GM12873 (cell line): Measurements from ENCODE around the gene MGA.

Experiments
- TF ChIP-seq, protein P1 (sequence below): IDR thresholded peaks from 2 replicates; pipeline ENCODE4 v1.5.1; 2012; ENCODE audit warnings: low read depth, mild to moderate bottlenecking, moderate library complexity, low read length, control low read depth; ENCODE audit not compliant: insufficient read depth; ENCODE audit errors: missing control alignments

MGA gene

DNA sequence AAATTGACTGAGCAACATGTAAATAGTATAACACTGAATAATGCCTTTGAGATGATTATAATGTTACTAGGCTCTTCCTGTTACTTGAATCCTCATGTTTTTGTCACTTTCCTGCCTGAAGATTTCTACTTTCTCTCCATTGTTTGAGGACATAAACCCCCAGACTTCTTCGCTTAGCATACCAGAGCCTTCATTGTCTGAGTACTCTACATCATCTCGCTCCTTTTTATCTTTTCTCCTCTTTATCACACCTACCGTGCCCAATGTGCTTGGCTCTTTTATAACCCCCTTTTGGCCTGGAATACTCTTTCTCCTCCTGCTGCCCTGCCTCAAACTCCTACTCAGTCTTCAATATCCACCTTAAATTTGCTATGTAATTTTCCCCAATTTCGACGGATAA, 30.3 kb upstream of the MGA start:
- TF ChIP-seq, protein P1, sequence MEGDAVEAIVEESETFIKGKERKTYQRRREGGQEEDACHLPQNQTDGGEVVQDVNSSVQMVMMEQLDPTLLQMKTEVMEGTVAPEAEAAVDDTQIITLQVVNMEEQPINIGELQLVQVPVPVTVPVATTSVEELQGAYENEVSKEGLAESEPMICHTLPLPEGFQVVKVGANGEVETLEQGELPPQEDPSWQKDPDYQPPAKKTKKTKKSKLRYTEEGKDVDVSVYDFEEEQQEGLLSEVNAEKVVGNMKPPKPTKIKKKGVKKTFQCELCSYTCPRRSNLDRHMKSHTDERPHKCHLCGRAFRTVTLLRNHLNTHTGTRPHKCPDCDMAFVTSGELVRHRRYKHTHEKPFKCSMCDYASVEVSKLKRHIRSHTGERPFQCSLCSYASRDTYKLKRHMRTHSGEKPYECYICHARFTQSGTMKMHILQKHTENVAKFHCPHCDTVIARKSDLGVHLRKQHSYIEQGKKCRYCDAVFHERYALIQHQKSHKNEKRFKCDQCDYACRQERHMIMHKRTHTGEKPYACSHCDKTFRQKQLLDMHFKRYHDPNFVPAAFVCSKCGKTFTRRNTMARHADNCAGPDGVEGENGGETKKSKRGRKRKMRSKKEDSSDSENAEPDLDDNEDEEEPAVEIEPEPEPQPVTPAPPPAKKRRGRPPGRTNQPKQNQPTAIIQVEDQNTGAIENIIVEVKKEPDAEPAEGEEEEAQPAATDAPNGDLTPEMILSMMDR: no peak

DNA sequence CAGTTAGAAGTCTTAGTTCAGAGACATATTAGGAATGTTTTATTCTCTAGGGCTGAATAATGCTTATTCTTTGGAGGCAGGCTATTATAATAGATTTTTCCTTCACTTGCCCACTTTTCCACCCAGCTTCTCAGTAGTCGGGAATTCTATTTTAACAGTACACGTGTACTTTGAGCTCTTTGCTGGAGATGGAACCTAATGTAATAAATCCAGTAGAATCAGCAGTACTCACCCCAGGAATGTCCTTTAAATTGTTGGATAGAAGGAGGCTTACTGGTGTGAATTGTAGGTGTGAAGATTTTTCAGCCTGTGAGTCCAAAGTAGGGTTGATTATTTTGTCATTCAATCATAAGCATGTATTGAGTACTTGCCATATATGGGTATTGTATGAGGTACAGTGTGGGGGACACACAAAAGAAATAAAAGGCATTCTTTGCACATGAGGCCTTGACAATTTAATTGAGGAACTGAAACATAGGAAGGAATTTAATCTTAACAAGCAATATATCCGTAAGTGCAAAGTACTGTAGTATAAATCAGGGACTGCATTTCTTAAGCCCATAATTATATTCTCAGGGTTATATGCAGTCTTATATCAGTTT, 29.5 kb upstream of the MGA start:
- TF ChIP-seq, protein P1: no peak

DNA sequence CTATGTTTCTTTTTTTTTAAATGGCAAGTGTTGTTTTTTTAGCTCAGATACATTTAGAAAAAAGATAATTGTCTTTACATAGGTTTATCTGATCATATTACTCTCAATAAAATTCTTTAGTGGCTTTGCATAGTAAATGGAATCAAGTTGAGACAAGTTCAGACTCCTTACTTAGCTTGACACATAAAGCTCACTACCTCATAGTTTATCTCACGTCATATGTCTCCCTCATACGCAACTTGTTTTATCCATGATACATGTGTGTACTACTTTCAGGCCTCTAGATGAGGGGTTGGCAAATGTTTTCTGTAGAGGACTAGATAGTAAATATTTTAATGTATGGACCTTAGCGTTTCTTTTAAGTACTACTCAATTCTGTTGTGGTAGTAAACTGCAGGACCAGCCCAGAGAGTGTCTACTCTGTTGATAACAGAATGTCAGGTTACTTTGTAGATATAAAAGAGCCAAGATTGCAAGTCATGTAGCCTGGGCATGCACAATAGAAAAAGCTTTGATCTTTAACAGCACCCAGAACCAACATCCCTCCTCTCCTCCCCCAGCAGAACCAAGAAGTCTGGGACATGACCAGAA, 28.2 kb upstream of the MGA start:
- TF ChIP-seq, protein P1: no peak

DNA sequence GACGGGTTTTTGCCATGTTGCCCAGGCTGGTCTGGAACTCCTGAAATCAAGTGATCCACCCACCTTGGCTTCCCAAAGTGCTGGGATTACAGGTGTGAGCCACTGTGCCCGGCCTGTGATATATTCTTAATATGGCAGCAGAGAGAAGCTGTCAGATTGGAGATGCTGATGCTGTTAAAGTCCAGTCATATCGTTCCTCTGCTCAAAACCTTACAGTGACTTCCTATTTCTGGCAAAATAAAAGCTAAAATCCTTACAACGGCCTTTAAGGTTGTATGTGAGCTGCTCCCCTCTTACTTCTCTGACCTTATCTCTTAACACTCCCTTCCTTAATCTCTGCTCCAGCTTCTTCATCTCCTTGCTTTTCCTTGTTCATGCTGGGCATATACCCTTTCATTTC, 26.6 kb upstream of the MGA start:
- TF ChIP-seq, protein P1: no peak

DNA sequence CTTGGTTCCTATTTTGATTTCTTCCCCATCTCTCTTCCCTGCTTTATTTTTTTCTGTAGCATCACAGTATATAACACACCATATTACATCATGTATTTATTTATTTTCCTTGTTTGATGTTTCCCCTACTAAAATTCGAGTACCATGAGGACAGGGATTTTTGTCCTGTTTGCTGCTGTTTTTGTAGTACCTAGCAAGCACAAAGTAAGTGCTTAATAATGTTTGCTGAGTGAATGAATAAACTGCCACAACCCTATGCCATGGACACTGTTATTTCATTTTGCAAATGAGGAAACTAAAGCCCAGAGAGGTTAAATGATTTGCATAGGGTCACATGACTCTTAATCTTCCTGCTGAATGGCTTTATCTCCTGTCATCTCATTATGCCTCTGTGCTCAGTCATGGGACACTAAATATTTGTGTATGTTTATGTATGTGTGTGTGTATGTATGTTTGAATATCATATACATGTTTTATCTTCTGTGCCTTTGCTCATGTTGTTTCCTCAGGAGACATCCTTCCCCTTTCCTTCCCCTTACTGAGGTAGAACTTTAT, 26.1 kb upstream of the MGA start:
- TF ChIP-seq, protein P1: no peak

DNA sequence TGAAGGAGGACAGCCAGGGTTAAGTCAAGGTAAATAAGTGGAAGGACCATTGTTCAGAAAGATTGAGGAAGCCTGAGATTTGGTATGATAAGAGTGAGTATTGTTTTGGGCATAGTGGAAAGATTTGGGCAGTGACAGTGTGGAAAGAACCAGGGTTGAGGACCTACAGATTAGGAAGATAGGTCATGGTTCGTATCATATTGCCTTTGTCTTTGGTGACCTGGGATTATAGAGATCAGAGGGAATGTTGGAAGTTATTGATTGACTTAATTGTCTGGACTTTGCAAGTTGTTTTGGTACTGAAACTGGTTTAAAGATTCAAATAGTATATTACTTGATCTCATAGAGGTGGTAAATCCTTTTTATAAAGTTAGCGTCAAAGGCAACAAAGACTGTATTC, 23.1 kb upstream of the MGA start:
- TF ChIP-seq, protein P1: no peak

DNA sequence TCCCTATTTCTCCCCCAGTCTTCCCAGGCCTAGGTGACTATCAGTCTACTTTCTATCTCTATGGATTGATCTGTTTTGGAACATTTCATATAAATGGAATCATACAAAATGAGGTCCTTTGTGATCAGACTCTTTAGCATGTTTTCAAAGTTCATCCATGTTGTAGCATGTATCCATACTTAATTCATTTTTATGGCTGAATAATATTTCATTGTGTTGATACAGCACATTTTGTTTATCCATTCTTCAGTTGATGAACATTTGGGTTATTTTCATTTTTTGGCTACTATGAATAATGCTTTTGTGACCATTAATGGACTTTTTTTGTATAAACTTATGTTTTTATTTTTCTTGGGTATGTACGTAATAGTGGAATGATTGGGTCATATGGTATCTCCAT, 19.2 kb upstream of the MGA start:
- TF ChIP-seq, protein P1: no peak
